GM12865 (cell line): ENCODE data around the gene EPC2.
"Not testable (repeated sequence)": the region's sequence is repeated elsewhere in the genome, so short reads cannot be mapped to it uniquely, and the experiment has no call there.

Source experiments
- DNase-seq: peaks from one replicate; pipeline ENCODE4 v3.0.0; 2010; ENCODE audit warnings: low read depth
- H3K4me3 ChIP-seq: 2 replicates; pipeline ENCODE4 v1.5.1; 2011; ENCODE audit warnings: mild to moderate bottlenecking, low read depth, low read length, control low read depth
- TF ChIP-seq, protein P1 (sequence below): IDR thresholded peaks from 2 replicates; pipeline ENCODE4 v1.5.1; 2011; ENCODE audit warnings: low read length, control low read depth, low read depth, inconsistent platforms; ENCODE audit not compliant: insufficient read depth; ENCODE audit errors: missing control alignments

EPC2 gene

DNA sequence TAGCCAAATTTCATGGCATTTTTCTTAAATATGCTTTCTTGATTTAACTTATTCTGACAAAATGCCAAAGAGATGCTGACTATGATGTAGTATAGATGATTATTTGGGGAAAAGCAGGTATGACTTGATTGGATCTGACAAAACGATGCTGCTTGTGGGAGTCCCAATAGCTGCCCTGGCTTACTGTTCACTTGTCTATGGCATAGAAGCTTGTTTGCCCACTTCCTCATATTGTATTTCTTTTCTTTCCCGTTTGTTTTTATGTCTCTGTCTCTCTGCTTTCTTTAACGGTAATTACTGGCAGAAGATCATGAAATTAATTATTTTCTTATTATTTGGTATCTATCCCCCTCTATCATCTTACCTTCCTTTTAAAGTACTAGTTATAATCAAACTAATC lies 43.0 kb downstream of the EPC2 start:
- TF ChIP-seq, protein P1, sequence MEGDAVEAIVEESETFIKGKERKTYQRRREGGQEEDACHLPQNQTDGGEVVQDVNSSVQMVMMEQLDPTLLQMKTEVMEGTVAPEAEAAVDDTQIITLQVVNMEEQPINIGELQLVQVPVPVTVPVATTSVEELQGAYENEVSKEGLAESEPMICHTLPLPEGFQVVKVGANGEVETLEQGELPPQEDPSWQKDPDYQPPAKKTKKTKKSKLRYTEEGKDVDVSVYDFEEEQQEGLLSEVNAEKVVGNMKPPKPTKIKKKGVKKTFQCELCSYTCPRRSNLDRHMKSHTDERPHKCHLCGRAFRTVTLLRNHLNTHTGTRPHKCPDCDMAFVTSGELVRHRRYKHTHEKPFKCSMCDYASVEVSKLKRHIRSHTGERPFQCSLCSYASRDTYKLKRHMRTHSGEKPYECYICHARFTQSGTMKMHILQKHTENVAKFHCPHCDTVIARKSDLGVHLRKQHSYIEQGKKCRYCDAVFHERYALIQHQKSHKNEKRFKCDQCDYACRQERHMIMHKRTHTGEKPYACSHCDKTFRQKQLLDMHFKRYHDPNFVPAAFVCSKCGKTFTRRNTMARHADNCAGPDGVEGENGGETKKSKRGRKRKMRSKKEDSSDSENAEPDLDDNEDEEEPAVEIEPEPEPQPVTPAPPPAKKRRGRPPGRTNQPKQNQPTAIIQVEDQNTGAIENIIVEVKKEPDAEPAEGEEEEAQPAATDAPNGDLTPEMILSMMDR, result no peak
- DNase-seq, result no peak
- no peak overlapping the region for H3K4me3 ChIP-seq

DNA sequence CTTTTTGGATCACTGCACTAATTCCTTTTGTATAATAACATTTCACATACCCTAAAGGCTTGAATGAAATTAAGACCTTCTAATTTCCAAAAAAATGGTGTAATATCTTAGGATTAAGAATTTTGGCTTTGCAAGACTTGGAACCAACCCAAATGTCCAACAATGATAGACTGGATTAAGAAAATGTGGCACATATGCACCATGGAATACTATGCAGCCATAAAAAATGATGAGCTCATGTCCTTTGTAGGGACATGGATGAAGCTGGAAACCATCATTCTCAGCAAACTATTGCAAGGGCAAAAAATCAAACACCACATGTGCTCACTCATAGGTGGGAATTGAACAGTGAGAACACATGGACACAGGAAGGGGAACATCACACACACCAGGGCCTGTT lies 43.5 kb downstream of the EPC2 start:
- H3K4me3 ChIP-seq, DNase-seq: not testable (repeated sequence)

DNA sequence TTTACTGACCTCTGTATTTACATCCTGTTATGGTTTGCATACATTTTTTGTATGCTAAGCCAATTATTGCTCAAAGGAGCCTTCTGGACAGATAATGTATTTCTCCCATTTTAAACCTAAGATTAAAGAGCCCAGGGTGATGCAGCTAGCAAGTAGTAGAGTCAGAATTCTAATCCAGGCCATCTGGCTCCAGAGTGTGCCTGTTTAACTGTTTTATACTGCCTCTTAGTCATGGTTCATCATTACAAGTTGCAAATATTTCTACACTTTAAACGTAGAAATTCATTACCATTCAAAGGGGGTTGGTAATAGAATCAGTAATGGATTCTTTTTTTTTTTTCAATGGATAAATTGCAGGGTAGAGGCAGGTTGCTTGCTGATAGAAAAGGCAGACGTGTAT lies 52.4 kb downstream of the EPC2 start:
- TF ChIP-seq, protein P1, result no peak
- no peak for DNase-seq
- H3K4me3 ChIP-seq, result no peak overlapping the region

GRCh38 chr2:148699830-148700229 lies 55.3 kb downstream of the EPC2 start:
- H3K4me3 ChIP-seq, result no peak overlapping the region
- DNase-seq, result no peak
- TF ChIP-seq, protein P1, result no peak

DNA sequence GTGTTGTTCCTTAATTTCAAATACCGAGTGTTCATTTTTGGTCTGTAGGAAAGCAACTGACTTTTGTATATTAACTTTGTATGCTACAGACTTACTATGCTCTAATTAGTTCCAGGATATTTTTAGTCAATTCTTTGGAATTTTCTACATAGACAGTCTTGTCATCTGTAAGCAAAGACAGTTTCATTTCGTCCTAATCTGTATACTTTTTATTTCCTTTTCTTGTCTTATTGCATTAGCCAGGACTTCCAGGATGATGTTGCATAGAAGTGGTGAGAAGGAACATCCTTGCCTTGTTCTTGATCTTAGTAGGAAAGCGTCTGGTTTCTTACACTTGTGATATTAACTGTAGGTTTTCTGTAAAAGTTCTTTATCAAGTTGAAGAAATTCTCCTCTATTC lies 56.5 kb downstream of the EPC2 start:
- TF ChIP-seq, protein P1, result no peak
- DNase-seq, result no peak
- H3K4me3 ChIP-seq, result no peak overlapping the region

DNA sequence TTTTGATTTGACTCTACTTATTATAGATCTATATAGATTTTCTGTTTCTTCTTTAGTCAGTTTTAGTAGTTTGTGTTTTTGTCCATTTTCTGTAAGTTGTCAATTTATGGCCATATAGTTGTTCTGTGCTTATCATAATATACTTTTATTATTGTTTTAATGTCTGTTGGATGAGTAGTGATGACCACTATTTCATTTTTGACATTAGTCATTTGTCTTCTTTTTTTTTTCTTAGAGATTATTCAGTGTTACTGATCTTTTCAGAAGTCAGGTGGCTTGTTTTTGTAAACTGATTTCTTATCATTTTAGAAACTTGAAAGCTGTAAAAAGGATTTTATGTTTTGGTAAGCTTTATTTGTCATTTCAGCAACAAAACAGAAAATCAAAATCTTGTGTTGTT lies 57.3 kb downstream of the EPC2 start:
- TF ChIP-seq, protein P1, result no peak
- no peak overlapping the region for H3K4me3 ChIP-seq
- no peak for DNase-seq

DNA sequence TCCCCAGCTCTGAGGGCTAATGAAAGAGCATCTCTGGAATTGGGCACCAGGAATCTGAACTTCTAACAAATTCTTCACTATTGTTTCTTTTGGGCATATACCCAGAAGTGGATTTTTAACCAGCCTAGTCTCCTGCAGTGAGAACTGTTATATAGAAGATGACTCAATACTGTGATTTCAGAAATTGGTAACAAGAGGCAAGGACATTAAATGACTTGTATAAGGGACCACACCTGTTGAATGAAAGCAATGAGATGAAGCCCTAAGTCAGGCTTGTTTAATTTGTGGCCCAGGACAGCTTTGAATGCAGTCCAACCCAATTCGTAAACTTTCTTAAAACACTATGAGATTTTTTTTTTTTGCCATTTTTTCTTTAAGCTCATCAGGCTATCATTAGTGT lies 57.9 kb downstream of the EPC2 start:
- no peak overlapping the region for H3K4me3 ChIP-seq
- DNase-seq, result no peak
- TF ChIP-seq, protein P1, result no peak

DNA sequence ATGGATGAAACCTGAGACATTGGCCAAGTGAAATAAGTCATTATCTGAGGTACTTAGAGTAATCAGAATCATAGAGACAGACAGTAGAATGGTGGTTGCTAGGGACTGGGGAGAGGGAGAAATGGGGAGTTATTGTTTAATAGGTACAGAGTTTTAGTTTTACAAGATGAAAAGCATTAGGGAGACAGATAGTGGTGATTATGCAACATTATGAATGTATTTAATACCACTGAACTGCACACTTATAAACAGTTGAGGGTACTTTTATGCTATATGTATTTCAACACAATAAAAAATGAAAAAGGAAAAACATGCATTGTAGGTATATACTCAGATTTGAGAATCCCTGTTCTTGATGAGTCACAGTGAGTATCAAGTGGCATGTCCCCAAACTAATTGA lies 59.7 kb downstream of the EPC2 start:
- no peak overlapping the region for H3K4me3 ChIP-seq
- TF ChIP-seq, protein P1, result no peak
- DNase-seq, result no peak
